ENCODE data around the gene IL16. TPM values are rescaled to one million over a fixed set of nuclear protein-coding genes. Genes with fewer than 3 reads are reported as not detected.

IL16 gene
- total RNA-seq (10 to 100 TPM in 2 of 9 donors, 1 to 10 TPM in 7; 1.2 to 21.6 (median 3.9) TPM), polyA plus RNA-seq (1 to 10 TPM; 2.5 to 2.8 TPM)
- long read RNA-seq, donor 1, partial matches to known transcripts: 3 of 6 reads
- long read RNA-seq, donor 1, other reads (novel, unspliced or antisense): 2 of 6 reads
- long read RNA-seq, donor 2, partial matches to known transcripts: 0 of 2 reads
- long read RNA-seq, donor 2, other reads (novel, unspliced or antisense): 2 of 2 reads
- long read RNA-seq, donor 3, partial matches to known transcripts: 1 of 2 reads
- long read RNA-seq, donor 3, other reads (novel, unspliced or antisense): 1 of 2 reads

DNA sequence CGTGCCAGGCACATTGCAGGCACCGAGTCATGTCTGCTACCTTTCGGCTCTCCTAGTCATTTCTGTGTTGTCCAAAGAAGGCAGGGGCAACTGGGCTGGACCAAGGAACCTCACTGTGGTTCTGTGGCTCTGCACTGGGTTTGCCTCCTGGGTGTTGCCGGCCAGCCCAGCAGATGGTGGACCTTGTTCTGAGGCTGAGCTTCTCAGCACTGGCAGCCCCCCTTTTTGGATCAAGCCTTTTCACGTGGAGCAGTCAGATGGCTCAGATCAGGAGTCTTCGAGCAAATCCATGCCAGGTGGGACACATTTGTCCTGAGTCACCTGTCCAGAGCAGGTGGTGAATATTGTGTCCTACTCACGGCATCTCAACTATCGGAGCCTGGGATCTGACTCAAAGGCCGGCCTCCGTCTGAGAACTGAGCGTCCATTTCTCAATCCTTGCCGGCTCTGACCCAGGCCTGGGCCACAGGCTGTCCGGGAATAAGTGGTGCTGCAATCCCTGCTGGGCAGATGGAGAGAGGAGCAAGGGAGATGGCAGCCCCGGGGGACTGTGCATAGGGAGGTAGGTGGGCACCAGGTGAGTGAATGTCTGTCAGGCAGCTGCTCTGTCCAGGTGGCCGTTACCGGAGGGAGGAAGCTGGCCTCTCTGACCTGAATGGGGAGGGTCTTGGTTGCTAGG, at the start of gene IL16:
TSS of gene IL16 (plus strand) at position 304 of the 679 bp plus-strand sequence. CDS start 28,521 bp downstream, outside the sequence.
- no peak within 1 kb of the TSS for H3K4me3 ChIP-seq
- 92 to 96% (median 93%) methylated on average over 12 to 16 of the region's 16 CpGs for WGBS, 4 donors
- H3K36me3 ChIP-seq: peaks cover 0 to 2% (median 0%) of the 10 kb centered on the region in 9 donors
- no peak for TF ChIP-seq POLR2A (IDR thresholded peaks at IDR 0.05)
- TF ChIP-seq, protein P1, sequence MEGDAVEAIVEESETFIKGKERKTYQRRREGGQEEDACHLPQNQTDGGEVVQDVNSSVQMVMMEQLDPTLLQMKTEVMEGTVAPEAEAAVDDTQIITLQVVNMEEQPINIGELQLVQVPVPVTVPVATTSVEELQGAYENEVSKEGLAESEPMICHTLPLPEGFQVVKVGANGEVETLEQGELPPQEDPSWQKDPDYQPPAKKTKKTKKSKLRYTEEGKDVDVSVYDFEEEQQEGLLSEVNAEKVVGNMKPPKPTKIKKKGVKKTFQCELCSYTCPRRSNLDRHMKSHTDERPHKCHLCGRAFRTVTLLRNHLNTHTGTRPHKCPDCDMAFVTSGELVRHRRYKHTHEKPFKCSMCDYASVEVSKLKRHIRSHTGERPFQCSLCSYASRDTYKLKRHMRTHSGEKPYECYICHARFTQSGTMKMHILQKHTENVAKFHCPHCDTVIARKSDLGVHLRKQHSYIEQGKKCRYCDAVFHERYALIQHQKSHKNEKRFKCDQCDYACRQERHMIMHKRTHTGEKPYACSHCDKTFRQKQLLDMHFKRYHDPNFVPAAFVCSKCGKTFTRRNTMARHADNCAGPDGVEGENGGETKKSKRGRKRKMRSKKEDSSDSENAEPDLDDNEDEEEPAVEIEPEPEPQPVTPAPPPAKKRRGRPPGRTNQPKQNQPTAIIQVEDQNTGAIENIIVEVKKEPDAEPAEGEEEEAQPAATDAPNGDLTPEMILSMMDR (IDR thresholded peaks at IDR 0.05): no peak
- H3K27ac ChIP-seq: no peak within 1 kb of the TSS
- H3K9me3 ChIP-seq: no peaks in the 10 kb centered on the region
- no peak for DNase-seq
- peaks cover 0 to 10% (median 0%) of the 10 kb centered on the region in 12 donors for H3K4me1 ChIP-seq
- intact Hi-C loops (cut with DNase I): loop anchor here in 1 of 10 donors (5.0 kb wide), 2 partner anchors 39 to 61 kb away; no protein-coding TSS in a partner anchor
- no peak for ATAC-seq
- H3K27me3 ChIP-seq: peaks cover 0 to 5% (median 0%) of the 10 kb centered on the region in 9 donors

DNA sequence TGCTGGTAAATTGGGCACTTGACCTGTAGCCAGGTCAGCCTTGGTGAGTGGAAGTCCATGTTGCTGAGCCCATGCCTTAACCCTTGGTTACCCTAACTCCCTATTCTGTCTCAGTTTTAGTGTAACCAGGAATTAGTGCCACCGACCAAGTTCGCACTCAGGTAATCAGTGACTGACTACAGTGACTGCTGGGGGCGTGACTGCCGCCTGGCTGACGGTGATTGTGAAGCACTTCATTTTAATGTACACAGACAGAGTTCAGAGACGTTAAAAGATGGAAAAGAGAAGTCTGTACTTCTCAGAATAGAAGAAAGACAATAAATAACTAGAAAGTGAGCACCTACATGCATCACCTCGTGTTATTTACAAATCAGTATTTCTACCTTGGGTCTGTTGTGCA, 45.3 kb upstream of the IL16 start:
- WGBS, 4 donors: 84 to 88% (median 85%) methylated on average over 7 of the region's 7 CpGs
- H3K9me3 ChIP-seq: no peaks in the 10 kb centered on the region
- peaks cover 0 to 8% (median 3%) of the 10 kb centered on the region in 12 donors for H3K4me1 ChIP-seq
- H3K27me3 ChIP-seq: no peaks in the 10 kb centered on the region
- peaks cover 0 to 2% (median 0%) of the 10 kb centered on the region in 9 donors for H3K36me3 ChIP-seq
- ATAC-seq (no peak), DNase-seq (no peak)
- intact Hi-C loops (cut with DNase I): loop anchor here in 3 of 10 donors (5.0 to 10.0 kb wide), 3 partner anchors 47 to 251 kb away; no protein-coding TSS in a partner anchor
- no peak overlapping the region for H3K27ac ChIP-seq
- no peak for TF ChIP-seq POLR2A (IDR thresholded peaks at IDR 0.05)
- TF ChIP-seq, protein P1 (IDR thresholded peaks at IDR 0.05): no peak
- no peak overlapping the region for H3K4me3 ChIP-seq

DNA sequence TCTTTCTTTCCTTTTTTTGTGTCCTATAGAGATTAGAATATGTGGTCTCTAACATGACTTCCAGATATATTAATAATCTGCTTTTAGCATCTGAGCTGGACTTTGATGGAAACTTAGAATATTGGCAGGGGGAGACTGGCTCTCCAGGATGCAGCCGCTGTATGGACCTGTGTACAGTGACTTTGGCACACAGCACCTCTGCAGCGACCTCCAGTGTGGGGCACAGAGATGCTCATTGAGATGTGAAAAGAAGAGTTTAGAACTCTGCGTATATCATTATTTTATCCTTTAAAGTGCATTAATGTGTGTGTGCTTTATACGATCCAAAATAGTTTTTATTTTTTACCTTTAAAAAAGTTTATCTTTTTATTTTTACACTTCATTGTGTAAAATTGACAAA, 44.3 kb upstream of the IL16 start:
- Histone ChIP-seq H3K27me3 (no peaks in the 10 kb centered on the region), H3K4me1 (peaks cover 0 to 12% (median 5%) of the 10 kb centered on the region in 12 donors), H3K27ac (no peak overlapping the region), H3K4me3 (no peak overlapping the region), H3K36me3 (peaks cover 0 to 1% (median 0%) of the 10 kb centered on the region in 9 donors), H3K9me3 (no peaks in the 10 kb centered on the region)
- intact Hi-C loops (cut with DNase I): loop anchor here in 3 of 10 donors (5.0 to 10.0 kb wide), 3 partner anchors 48 to 250 kb away; no protein-coding TSS in a partner anchor
- ATAC-seq: no peak
- no peak for DNase-seq
- TF ChIP-seq POLR2A (IDR thresholded peaks at IDR 0.05): no peak
- TF ChIP-seq, protein P1 (IDR thresholded peaks at IDR 0.05): no peak
- WGBS, 4 donors: 90 to 95% (median 93%) methylated on average over 4 of the region's 4 CpGs

DNA sequence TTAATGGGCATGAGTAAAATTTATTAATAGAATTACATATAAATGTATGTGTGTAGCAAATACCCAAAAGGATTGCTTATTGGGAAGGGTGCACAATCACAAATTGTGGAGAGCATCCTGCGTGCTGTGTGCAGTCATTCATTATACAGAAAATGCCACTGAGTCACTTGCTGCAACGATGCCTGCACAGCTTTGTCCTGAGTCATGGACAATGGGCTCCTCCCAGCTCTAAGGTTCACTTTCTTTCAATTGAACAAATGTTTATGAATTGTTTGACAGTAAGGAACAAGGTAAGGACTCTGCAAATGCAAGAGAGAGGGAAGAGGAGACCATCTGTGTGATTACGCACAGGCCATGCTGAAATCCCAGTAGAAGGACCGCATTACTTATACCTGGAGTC, 43.9 kb upstream of the IL16 start:
- 91 to 96% (median 94%) methylated on average over 4 of the region's 4 CpGs for WGBS, 4 donors
- H3K4me3 ChIP-seq: no peak overlapping the region
- peaks cover 0 to 17% (median 7%) of the 10 kb centered on the region in 12 donors for H3K4me1 ChIP-seq
- DNase-seq: no peak
- H3K36me3 ChIP-seq: no peaks in the 10 kb centered on the region
- TF ChIP-seq, protein P1 (IDR thresholded peaks at IDR 0.05): no peak
- no peak for TF ChIP-seq POLR2A (IDR thresholded peaks at IDR 0.05)
- H3K9me3 ChIP-seq: no peaks in the 10 kb centered on the region
- no peak overlapping the region for H3K27ac ChIP-seq
- H3K27me3 ChIP-seq: no peaks in the 10 kb centered on the region
- intact Hi-C loops (cut with DNase I): loop anchor here in 3 of 10 donors (5.0 to 10.0 kb wide), 3 partner anchors 48 to 250 kb away; no protein-coding TSS in a partner anchor
- ATAC-seq: no peak
